PC-9 (cell line): ENCODE results near the gene HSPA9.

Experiments
- CTCF ChIP-seq: fragments of 200-600 bp; sonication (generic); conservative IDR thresholded peaks from 2 replicates; pipeline ENCODE4 v1.6.1; 2017; ENCODE audit warnings: mixed run types, antibody characterized with exemption, mild to moderate bottlenecking, moderate library complexity
- EZH2 ChIP-seq: fragments of 200-600 bp; sonication (generic); IDR thresholded peaks from 2 replicates; pipeline ENCODE4 v1.8.0; 2017; ENCODE audit warnings: antibody characterized with exemption, low read depth

- TF ChIP-seq EZH2: no peak
- no peak for TF ChIP-seq CTCF
Measured at GRCh38 chr5:138553437-138554095, 21.6 kb downstream of the HSPA9 start.
